Measurements from ENCODE around the gene ABHD17A. TPM values are rescaled to one million over a fixed set of nuclear protein-coding genes. Genes with fewer than 3 reads are reported as not detected.

The ABHD17A gene
- total RNA-seq, 1 experiment from 2014 or later, result 60.7 TPM

DNA sequence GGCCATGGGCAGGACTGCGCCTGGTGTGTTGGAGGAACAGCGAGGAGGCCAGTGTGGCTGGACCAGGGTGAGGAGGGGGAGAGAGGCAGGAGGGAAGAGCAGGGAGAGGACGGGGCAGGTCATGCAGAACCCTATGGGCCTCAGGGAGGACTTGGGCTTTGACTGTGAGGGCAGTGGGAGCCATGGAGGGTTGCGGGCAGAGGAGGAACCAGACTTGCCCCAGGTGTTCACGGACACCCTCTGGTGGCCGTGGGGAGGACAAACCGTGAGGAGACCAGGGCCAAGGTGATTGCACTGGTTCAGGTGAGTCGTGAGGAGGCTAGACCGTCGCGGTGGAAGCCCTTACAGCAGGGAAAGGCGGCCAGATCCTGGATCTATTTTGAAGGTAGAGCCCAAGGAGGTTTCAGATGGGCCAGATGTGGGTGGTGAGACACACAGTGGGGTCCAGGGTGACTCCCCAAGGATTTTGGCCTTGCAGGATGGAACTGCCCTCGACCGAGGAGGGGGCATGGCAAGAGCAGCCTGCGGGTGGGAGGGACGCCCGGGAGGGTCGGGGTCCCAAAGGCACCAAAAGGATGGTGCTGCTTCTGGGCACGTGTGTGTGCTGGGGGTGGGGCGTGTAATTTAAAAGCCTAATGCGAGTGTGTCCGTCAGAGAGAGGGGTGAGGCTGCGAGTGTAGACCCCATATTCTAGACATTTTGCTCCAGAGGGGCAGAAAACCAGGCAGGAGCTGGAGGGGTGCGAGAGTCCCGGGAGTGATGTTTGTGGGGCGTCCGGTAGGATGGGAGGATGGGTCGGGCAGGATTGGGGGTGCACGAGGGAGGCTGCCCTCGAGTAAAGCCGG lies 34.3 kb downstream of the ABHD17A start:
- H3K36me3 Mint-ChIP-seq, result no peaks in the 10 kb centered on the region
- no peak for TF ChIP-seq OVOL2 (CRISPR knock-in tag; IDR thresholded peaks at IDR 0.05; ENCODE audit: borderline replicate concordance)
- TF ChIP-seq, protein P1, sequence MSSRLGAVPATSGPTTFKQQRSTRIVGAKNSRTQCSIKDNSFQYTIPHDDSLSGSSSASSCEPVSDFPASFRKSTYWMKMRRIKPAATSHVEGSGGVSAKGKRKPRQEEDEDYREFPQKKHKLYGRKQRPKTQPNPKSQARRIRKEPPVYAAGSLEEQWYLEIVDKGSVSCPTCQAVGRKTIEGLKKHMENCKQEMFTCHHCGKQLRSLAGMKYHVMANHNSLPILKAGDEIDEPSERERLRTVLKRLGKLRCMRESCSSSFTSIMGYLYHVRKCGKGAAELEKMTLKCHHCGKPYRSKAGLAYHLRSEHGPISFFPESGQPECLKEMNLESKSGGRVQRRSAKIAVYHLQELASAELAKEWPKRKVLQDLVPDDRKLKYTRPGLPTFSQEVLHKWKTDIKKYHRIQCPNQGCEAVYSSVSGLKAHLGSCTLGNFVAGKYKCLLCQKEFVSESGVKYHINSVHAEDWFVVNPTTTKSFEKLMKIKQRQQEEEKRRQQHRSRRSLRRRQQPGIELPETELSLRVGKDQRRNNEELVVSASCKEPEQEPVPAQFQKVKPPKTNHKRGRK (CRISPR knock-in tag; IDR thresholded peaks at IDR 0.05; ENCODE audit: borderline replicate concordance), result no peak
- TF ChIP-seq, protein P2, sequence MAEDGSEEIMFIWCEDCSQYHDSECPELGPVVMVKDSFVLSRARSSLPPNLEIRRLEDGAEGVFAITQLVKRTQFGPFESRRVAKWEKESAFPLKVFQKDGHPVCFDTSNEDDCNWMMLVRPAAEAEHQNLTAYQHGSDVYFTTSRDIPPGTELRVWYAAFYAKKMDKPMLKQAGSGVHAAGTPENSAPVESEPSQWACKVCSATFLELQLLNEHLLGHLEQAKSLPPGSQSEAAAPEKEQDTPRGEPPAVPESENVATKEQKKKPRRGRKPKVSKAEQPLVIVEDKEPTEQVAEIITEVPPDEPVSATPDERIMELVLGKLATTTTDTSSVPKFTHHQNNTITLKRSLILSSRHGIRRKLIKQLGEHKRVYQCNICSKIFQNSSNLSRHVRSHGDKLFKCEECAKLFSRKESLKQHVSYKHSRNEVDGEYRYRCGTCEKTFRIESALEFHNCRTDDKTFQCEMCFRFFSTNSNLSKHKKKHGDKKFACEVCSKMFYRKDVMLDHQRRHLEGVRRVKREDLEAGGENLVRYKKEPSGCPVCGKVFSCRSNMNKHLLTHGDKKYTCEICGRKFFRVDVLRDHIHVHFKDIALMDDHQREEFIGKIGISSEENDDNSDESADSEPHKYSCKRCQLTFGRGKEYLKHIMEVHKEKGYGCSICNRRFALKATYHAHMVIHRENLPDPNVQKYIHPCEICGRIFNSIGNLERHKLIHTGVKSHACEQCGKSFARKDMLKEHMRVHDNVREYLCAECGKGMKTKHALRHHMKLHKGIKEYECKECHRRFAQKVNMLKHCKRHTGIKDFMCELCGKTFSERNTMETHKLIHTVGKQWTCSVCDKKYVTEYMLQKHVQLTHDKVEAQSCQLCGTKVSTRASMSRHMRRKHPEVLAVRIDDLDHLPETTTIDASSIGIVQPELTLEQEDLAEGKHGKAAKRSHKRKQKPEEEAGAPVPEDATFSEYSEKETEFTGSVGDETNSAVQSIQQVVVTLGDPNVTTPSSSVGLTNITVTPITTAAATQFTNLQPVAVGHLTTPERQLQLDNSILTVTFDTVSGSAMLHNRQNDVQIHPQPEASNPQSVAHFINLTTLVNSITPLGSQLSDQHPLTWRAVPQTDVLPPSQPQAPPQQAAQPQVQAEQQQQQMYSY (CRISPR knock-in tag; IDR thresholded peaks at IDR 0.05), result no peak
- TF ChIP-seq TP53 (CRISPR knock-in tag; IDR thresholded peaks at IDR 0.05), result no peak
- TF ChIP-seq EMX1 (CRISPR knock-in tag; IDR thresholded peaks at IDR 0.05), result no peak
- TF ChIP-seq ZNF317 (CRISPR knock-in tag; IDR thresholded peaks at IDR 0.05; ENCODE audit: borderline replicate concordance, low read depth), result no peak
- TF ChIP-seq, protein P3, sequence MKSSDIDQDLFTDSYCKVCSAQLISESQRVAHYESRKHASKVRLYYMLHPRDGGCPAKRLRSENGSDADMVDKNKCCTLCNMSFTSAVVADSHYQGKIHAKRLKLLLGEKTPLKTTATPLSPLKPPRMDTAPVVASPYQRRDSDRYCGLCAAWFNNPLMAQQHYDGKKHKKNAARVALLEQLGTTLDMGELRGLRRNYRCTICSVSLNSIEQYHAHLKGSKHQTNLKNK (CRISPR knock-in tag; IDR thresholded peaks at IDR 0.05), result no peak
- no peak for TF ChIP-seq IRF2 (CRISPR knock-in tag; IDR thresholded peaks at IDR 0.05; ENCODE audit: borderline replicate concordance, low read depth)
- TF ChIP-seq, protein P4, sequence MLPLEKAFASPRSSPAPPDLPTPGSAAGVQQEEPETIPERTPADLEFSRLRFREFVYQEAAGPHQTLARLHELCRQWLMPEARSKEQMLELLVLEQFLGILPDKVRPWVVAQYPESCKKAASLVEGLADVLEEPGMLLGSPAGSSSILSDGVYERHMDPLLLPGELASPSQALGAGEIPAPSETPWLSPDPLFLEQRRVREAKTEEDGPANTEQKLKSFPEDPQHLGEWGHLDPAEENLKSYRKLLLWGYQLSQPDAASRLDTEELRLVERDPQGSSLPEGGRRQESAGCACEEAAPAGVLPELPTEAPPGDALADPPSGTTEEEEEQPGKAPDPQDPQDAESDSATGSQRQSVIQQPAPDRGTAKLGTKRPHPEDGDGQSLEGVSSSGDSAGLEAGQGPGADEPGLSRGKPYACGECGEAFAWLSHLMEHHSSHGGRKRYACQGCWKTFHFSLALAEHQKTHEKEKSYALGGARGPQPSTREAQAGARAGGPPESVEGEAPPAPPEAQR (CRISPR knock-in tag; IDR thresholded peaks at IDR 0.05), result 0 out of 2 replicates have a peak, but pooled peaks have one; percentile 74
- TF ChIP-seq CREB1 (CRISPR knock-in tag; IDR thresholded peaks at IDR 0.05), result no peak
- TF ChIP-seq ZNF671 (CRISPR knock-in tag; IDR thresholded peaks at IDR 0.05), result no peak
- TF ChIP-seq, protein P5, sequence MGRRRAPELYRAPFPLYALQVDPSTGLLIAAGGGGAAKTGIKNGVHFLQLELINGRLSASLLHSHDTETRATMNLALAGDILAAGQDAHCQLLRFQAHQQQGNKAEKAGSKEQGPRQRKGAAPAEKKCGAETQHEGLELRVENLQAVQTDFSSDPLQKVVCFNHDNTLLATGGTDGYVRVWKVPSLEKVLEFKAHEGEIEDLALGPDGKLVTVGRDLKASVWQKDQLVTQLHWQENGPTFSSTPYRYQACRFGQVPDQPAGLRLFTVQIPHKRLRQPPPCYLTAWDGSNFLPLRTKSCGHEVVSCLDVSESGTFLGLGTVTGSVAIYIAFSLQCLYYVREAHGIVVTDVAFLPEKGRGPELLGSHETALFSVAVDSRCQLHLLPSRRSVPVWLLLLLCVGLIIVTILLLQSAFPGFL (CRISPR knock-in tag; IDR thresholded peaks at IDR 0.05; ENCODE audit: borderline replicate concordance), result no peak
- no peak for TF ChIP-seq FOXK1 (CRISPR knock-in tag; IDR thresholded peaks at IDR 0.05)
- no peak for TF ChIP-seq TEAD4 (CRISPR knock-in tag; IDR thresholded peaks at IDR 0.05)
- no peak for TF ChIP-seq TCF7 (CRISPR knock-in tag; IDR thresholded peaks at IDR 0.05; ENCODE audit: low read depth)
- no peak for TF ChIP-seq ZNF423 (CRISPR knock-in tag; IDR thresholded peaks at IDR 0.05)
- TF ChIP-seq, protein P6, sequence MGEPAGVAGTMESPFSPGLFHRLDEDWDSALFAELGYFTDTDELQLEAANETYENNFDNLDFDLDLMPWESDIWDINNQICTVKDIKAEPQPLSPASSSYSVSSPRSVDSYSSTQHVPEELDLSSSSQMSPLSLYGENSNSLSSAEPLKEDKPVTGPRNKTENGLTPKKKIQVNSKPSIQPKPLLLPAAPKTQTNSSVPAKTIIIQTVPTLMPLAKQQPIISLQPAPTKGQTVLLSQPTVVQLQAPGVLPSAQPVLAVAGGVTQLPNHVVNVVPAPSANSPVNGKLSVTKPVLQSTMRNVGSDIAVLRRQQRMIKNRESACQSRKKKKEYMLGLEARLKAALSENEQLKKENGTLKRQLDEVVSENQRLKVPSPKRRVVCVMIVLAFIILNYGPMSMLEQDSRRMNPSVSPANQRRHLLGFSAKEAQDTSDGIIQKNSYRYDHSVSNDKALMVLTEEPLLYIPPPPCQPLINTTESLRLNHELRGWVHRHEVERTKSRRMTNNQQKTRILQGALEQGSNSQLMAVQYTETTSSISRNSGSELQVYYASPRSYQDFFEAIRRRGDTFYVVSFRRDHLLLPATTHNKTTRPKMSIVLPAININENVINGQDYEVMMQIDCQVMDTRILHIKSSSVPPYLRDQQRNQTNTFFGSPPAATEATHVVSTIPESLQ (CRISPR knock-in tag; IDR thresholded peaks at IDR 0.05), result no peak
- peak; percentile 30; the same call in 1 of the 2 replicates for TF ChIP-seq PRRX2 (CRISPR knock-in tag; IDR thresholded peaks at IDR 0.05)
- TF ChIP-seq, protein P7, sequence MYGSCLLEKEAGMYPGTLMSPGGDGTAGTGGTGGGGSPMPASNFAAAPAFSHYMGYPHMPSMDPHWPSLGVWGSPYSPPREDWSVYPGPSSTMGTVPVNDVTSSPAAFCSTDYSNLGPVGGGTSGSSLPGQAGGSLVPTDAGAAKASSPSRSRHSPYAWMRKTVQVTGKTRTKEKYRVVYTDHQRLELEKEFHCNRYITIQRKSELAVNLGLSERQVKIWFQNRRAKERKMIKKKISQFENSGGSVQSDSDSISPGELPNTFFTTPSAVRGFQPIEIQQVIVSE (CRISPR knock-in tag; IDR thresholded peaks at IDR 0.05; ENCODE audit: borderline replicate concordance), result no peak
- no peak for TF ChIP-seq RELA (CRISPR knock-in tag; IDR thresholded peaks at IDR 0.05; ENCODE audit: borderline replicate concordance)
- TF ChIP-seq ZNF416 (CRISPR knock-in tag; IDR thresholded peaks at IDR 0.05), result no peak
- TF ChIP-seq ZNF232 (CRISPR knock-in tag; IDR thresholded peaks at IDR 0.05), result no peak
- TF ChIP-seq GTF2I (CRISPR knock-in tag; conservative IDR thresholded peaks at IDR 0.05), result peak; percentile 92
- no peak for TF ChIP-seq NR2C2 (CRISPR knock-in tag; IDR thresholded peaks at IDR 0.05)
- TF ChIP-seq, protein P8, sequence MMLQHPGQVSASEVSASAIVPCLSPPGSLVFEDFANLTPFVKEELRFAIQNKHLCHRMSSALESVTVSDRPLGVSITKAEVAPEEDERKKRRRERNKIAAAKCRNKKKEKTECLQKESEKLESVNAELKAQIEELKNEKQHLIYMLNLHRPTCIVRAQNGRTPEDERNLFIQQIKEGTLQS (CRISPR knock-in tag; conservative IDR thresholded peaks at IDR 0.05), result no peak
- peaks cover 38% of the 10 kb centered on the region for H3K4me1 Mint-ChIP-seq
- peak overlapping the region; percentile 76 for H3K27ac Mint-ChIP-seq
- ATAC-seq (no peak), DNase-seq (ENCODE audit: low spot score) (no peak)
- H3K4me3 Mint-ChIP-seq, result peak overlapping the region; percentile 45
- CTCF ChIA-PET, result interaction anchor here (1.3 to 8.2 kb wide), 3 partner anchors 13 to 24 kb away, joined by 5 to 70 read pairs (median 19); no protein-coding TSS in a partner anchor
- H3K9me3 Mint-ChIP-seq, result no peaks in the 10 kb centered on the region
- H3K27me3 Mint-ChIP-seq (ENCODE audit: low read depth), result no peaks in the 10 kb centered on the region
- POLR2A ChIA-PET, result no interaction called here
